Measurements from ENCODE around the gene NRP2. TPM values are rescaled to one million over a fixed set of nuclear protein-coding genes. Genes with fewer than 3 reads are reported as not detected.
A peak's percentile ranks its signal among the peaks of the same experiment; 100 is the strongest.

The NRP2 gene
- total and polyA plus RNA-seq, 2 donors (not counting 1 experiment from before 2014, with no cell fraction given) = 16.6 to 28.7 TPM

DNA sequence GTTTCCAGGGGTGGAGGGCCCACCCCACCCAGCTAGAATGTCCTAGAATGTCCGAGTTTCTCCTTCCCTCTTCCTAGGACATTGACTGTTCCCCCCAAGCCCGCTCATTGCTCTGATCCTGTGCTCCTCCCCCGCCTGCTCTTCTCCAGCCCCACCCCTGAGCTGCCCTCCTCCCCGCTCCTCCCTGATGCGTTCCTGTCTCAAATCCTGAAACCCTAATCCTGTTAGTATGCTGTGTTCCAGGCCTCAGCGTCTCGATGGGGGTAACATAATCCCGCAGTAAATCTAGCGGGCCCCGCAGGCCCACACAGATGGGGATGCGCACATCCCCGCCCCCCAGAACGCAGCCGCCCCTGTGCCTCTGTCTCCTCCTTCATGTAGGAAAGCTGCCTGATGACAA, 51.3 kb downstream of the NRP2 start:
- Histone ChIP-seq H4K20me1 (ENCODE audit: control insufficient read depth, extremely low read depth, insufficient read depth, low read length) (no peaks in the 10 kb centered on the region), H3K4me1 (ENCODE audit: control insufficient read depth, extremely low read depth, insufficient read depth, low read length) (peaks cover 19% of the 10 kb centered on the region), H3K9me3 (ENCODE audit: control insufficient read depth, insufficient read depth, low read depth, low read length) (no peaks in the 10 kb centered on the region), H3K36me3 (ENCODE audit: control insufficient read depth, insufficient read depth, low read length) (no peaks in the 10 kb centered on the region), H3K79me2 (ENCODE audit: control insufficient read depth, insufficient read depth, low read length) (no peaks in the 10 kb centered on the region), H3K4me3 (replicated peaks in 1 of 4; ENCODE audit: control extremely low read depth in 1 of 4, insufficient read depth in 1 of 4, low read depth in 3 of 4, low read length in 4 of 4) (no peak overlapping the region), H3K4me2 (ENCODE audit: extremely low read depth, insufficient read depth, low read length) (no peak overlapping the region), H2AFZ (ENCODE audit: low read length) (no peak overlapping the region), H3K27ac (ENCODE audit: insufficient read depth, low read length) (no peak overlapping the region), H3K27me3 (ENCODE audit: control insufficient read depth, insufficient read depth, low read length) (no peaks in the 10 kb centered on the region), H3K9ac (ENCODE audit: insufficient read depth, low read length) (no peak overlapping the region)
- TF ChIP-seq, protein P1, sequence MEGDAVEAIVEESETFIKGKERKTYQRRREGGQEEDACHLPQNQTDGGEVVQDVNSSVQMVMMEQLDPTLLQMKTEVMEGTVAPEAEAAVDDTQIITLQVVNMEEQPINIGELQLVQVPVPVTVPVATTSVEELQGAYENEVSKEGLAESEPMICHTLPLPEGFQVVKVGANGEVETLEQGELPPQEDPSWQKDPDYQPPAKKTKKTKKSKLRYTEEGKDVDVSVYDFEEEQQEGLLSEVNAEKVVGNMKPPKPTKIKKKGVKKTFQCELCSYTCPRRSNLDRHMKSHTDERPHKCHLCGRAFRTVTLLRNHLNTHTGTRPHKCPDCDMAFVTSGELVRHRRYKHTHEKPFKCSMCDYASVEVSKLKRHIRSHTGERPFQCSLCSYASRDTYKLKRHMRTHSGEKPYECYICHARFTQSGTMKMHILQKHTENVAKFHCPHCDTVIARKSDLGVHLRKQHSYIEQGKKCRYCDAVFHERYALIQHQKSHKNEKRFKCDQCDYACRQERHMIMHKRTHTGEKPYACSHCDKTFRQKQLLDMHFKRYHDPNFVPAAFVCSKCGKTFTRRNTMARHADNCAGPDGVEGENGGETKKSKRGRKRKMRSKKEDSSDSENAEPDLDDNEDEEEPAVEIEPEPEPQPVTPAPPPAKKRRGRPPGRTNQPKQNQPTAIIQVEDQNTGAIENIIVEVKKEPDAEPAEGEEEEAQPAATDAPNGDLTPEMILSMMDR (conservative IDR thresholded peaks at IDR 0.05 in 1 of 2, IDR thresholded peaks at IDR 0.05 in 1 of 2; ENCODE audit: low read depth in 1 of 2, low read length in 2 of 2) = no peak
- TF ChIP-seq EZH2 (IDR thresholded peaks at IDR 0.05; ENCODE audit: low read length, missing control alignments) = no peak
- no peak for DNase-seq (ENCODE audit: low read depth in 2 of 2)

DNA sequence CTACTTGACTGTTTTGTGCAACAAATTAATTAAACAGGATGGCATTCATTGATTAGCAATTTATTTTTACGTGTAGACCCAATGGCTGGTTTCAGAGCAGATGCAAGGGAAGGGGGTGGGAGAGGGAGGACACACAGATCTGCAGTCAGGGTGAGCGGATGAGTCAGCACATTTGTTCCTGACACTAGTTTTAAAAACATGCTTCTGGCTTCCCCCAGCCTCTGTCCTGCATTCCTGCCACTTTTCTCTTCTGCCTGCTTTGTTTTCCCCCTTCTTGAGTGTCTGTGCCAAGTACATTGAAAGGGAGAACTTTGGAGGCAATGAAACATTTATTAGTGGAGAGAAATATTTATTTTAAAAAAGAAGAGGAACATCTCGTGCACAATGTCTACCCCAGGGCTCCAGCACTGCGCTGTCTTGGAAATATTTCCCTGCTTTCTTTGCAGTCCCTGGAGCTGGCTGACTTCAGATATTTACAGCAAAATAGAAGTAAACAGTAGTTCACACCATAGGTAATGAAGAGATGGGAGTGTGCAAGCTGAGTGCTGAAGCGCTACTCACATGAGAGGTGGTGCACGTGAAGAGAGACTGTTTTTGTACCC, 52.2 kb downstream of the NRP2 start:
- peak; percentile 90 to 91 for DNase-seq (ENCODE audit: low read depth in 2 of 2)
- Histone ChIP-seq H2AFZ (ENCODE audit: low read length) (no peak overlapping the region), H3K79me2 (ENCODE audit: control insufficient read depth, insufficient read depth, low read length) (no peaks in the 10 kb centered on the region), H3K27ac (ENCODE audit: insufficient read depth, low read length) (no peak overlapping the region), H3K9ac (ENCODE audit: insufficient read depth, low read length) (no peak overlapping the region), H3K9me3 (ENCODE audit: control insufficient read depth, insufficient read depth, low read depth, low read length) (no peaks in the 10 kb centered on the region), H3K27me3 (ENCODE audit: control insufficient read depth, insufficient read depth, low read length) (no peaks in the 10 kb centered on the region), H3K4me2 (ENCODE audit: extremely low read depth, insufficient read depth, low read length) (no peak overlapping the region), H3K36me3 (ENCODE audit: control insufficient read depth, insufficient read depth, low read length) (no peaks in the 10 kb centered on the region), H3K4me3 (replicated peaks in 1 of 4; ENCODE audit: control extremely low read depth in 1 of 4, insufficient read depth in 1 of 4, low read depth in 3 of 4, low read length in 4 of 4) (no peak overlapping the region), H4K20me1 (ENCODE audit: control insufficient read depth, extremely low read depth, insufficient read depth, low read length) (no peaks in the 10 kb centered on the region), H3K4me1 (ENCODE audit: control insufficient read depth, extremely low read depth, insufficient read depth, low read length) (peaks cover 19% of the 10 kb centered on the region)
- TF ChIP-seq, protein P1 (conservative IDR thresholded peaks at IDR 0.05 in 1 of 2, IDR thresholded peaks at IDR 0.05 in 1 of 2; ENCODE audit: low read depth in 1 of 2, low read length in 2 of 2) = no peak
- TF ChIP-seq EZH2 (IDR thresholded peaks at IDR 0.05; ENCODE audit: low read length, missing control alignments) = no peak

DNA sequence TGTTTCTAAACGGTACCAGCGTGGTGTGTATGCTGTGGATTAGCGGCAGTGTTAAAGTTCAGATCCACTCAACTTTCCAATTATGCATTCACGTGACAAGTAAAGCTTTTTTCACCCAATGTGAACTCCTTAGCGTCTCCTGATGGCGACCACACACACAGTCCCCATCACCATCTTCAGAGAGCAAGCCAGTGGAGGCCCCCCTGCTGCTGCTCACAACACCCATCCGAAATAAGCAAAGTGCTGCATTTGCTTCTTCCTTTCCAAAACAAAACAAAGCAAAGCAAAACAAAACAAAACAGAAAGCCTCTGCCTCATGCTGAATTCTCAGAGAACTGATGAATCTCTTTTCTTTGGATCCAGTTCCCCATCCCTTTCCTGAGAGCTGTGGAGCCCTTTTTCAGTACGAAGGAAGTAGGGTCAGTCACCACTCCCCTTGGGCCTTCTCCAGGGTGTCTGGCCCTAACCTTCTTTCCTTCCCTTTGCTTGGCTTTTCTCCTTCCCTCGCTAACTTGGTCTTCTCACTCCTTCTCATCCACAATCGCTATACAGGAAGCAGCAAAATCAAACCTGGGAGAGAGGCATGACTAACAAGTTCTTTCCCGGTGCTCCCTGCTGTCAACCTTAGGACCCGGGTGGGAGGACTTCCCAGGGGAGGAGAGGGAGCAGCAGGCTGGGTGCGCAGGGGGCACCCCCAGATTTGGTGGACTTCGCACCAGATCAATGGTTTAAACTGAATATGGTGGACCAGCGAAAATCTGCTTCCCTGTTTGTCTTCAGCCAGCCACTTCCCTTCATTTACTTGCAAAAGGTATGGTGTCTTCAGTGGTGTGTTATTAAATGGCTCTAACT, 56.0 kb downstream of the NRP2 start:
- H3K36me3 ChIP-seq (ENCODE audit: control insufficient read depth, insufficient read depth, low read length) = no peaks in the 10 kb centered on the region
- H3K9me3 ChIP-seq (ENCODE audit: control insufficient read depth, insufficient read depth, low read depth, low read length) = no peaks in the 10 kb centered on the region
- no peak overlapping the region for H3K4me2 ChIP-seq (ENCODE audit: extremely low read depth, insufficient read depth, low read length)

More for the DNA sequence above, 56.0 kb downstream of the NRP2 start:
- Histone ChIP-seq H4K20me1 (ENCODE audit: control insufficient read depth, extremely low read depth, insufficient read depth, low read length) (no peaks in the 10 kb centered on the region), H3K79me2 (ENCODE audit: control insufficient read depth, insufficient read depth, low read length) (no peaks in the 10 kb centered on the region), H3K4me1 (ENCODE audit: control insufficient read depth, extremely low read depth, insufficient read depth, low read length) (peaks cover 3% of the 10 kb centered on the region), H3K9ac (ENCODE audit: insufficient read depth, low read length) (no peak overlapping the region), H3K27ac (ENCODE audit: insufficient read depth, low read length) (no peak overlapping the region), H3K27me3 (ENCODE audit: control insufficient read depth, insufficient read depth, low read length) (no peaks in the 10 kb centered on the region), H2AFZ (ENCODE audit: low read length) (no peak overlapping the region), H3K4me3 (replicated peaks in 1 of 4; ENCODE audit: control extremely low read depth in 1 of 4, insufficient read depth in 1 of 4, low read depth in 3 of 4, low read length in 4 of 4) (no peak overlapping the region)
- no peak for DNase-seq (ENCODE audit: low read depth in 2 of 2)
- no peak for TF ChIP-seq EZH2 (IDR thresholded peaks at IDR 0.05; ENCODE audit: low read length, missing control alignments)
- TF ChIP-seq, protein P1 (conservative IDR thresholded peaks at IDR 0.05 in 1 of 2, IDR thresholded peaks at IDR 0.05 in 1 of 2; ENCODE audit: low read depth in 1 of 2, low read length in 2 of 2) = no peak

Measured in fibroblast of lung (primary cell).